H1 (cell line): ENCODE measurements around the gene NDUFS3. TPM values are rescaled to one million over a fixed set of nuclear protein-coding genes. Genes with fewer than 3 reads are reported as not detected.
"Not testable (repeated sequence)": the region's sequence is repeated elsewhere in the genome, so short reads cannot be mapped to it uniquely, and the experiment has no call there.

ENCODE experiments used
- CTCF ChIA-PET: fragments of 300-600 bp; sonication (Branson Sonifier 250); formaldehyde crosslinking; loops from one replicate; lab custom pipeline; 2021; ENCODE audit not compliant: partially characterized antibody; lab: Charles Lee
- POLR2A ChIA-PET: fragments of 300-600 bp; sonication (Branson Sonifier 250); formaldehyde crosslinking; loops from one replicate; lab custom pipeline; 2021; ENCODE audit warnings: inconsistent platforms; ENCODE audit not compliant: partially characterized antibody; lab: Charles Lee
- DNase-seq, 2 experiments: peaks; one replicate each; pipeline versions ENCODE4 v3.0.0 to v3.0.0-alpha.2; 2010 to 2022; ENCODE audit warnings: low spot score in 2 of 2, low read depth in 1 of 2, mixed read lengths in 1 of 2
- FAIRE-seq: peaks from 2 replicates; lab custom pipeline; 2011; peaks lifted over from hg19 to GRCh38; lab: Jason Lieb, UNC
- H2AFZ ChIP-seq: 2 replicates; pipeline ENCODE4 v1.8.1; 2012; ENCODE audit warnings: low read length, inconsistent platforms
- H2AK5ac ChIP-seq: 2 replicates; pipeline ENCODE4 v1.6.1; 2013; ENCODE audit warnings: low read depth, low read length
- H2BK120ac ChIP-seq: replicated peaks from 2 replicates; pipeline ENCODE3; 2013; ENCODE audit warnings: low read depth, low read length, inconsistent platforms
- H2BK12ac ChIP-seq: 2 replicates; pipeline ENCODE4 v1.6.1; 2013; ENCODE audit warnings: low read depth, low read length
- H2BK15ac ChIP-seq: 2 replicates; pipeline ENCODE4 v1.6.1; 2013; ENCODE audit warnings: low read length
- H2BK20ac ChIP-seq: 2 replicates; pipeline ENCODE4 v1.6.1; 2013; ENCODE audit warnings: low read length
- H2BK5ac ChIP-seq: 2 replicates; pipeline ENCODE4 v1.6.1; 2013; ENCODE audit warnings: low read depth, low read length
- H3K14ac ChIP-seq: 2 replicates; pipeline ENCODE4 v1.6.1; 2013; ENCODE audit warnings: inconsistent platforms; ENCODE audit not compliant: insufficient read length
- H3K18ac ChIP-seq: 2 replicates; pipeline ENCODE4 v1.6.1; 2013; ENCODE audit warnings: low read length; ENCODE audit errors: extremely low read depth
- H3K23ac ChIP-seq: 2 replicates; pipeline ENCODE4 v1.6.1; 2013; ENCODE audit warnings: inconsistent platforms; ENCODE audit not compliant: insufficient read length
- H3K23me2 ChIP-seq: 2 replicates; pipeline ENCODE4 v1.6.1; 2013; ENCODE audit warnings: low read depth, low read length
- H3K27ac ChIP-seq: 2 replicates; pipeline ENCODE4 v1.6.1; 2011; ENCODE audit warnings: low read depth, low read length, inconsistent platforms
- H3K27me3 ChIP-seq, 4 experiments: replicated peaks in 1 of 4; 1 replicate in 1 of 4; 2 replicates in 3 of 4; pipeline versions ENCODE4 v1.6.1 to v1.8.1; 2011 to 2013; ENCODE audit warnings: low read length in 3 of 4, mild to moderate bottlenecking in 3 of 4, inconsistent platforms in 2 of 4, mixed read lengths in 2 of 4, moderate library complexity in 1 of 4; ENCODE audit not compliant: control insufficient read depth in 3 of 4, insufficient read depth in 3 of 4; ENCODE audit errors: extremely low read depth in 1 of 4
- H3K36me3 ChIP-seq, 4 experiments: 2 replicates each; pipeline versions ENCODE4 v1.6.1 to v1.8.1; 2011 to 2013; ENCODE audit warnings: mild to moderate bottlenecking in 4 of 4, low read length in 3 of 4, moderate library complexity in 2 of 4, control low read depth in 1 of 4, inconsistent platforms in 1 of 4; ENCODE audit not compliant: insufficient read depth in 4 of 4, control insufficient read depth in 2 of 4
- H3K4ac ChIP-seq: replicated peaks from 2 replicates; pipeline ENCODE3; 2013; ENCODE audit warnings: low read length, low read depth, mixed read lengths, inconsistent platforms; ENCODE audit not compliant: insufficient read length
- H3K4me1 ChIP-seq, 4 experiments: replicated peaks in 1 of 4; 1 replicate in 1 of 4; 2 replicates in 3 of 4; pipeline versions ENCODE4 v1.6.1 to v1.8.1; 2011 to 2013; ENCODE audit warnings: low read length in 3 of 4, inconsistent platforms in 2 of 4, mixed read lengths in 1 of 4; ENCODE audit not compliant: insufficient read depth in 4 of 4, control insufficient read depth in 3 of 4
- H3K4me2 ChIP-seq, 2 experiments: 2 replicates each; pipeline versions ENCODE4 v1.6.1 to v1.8.1; 2011 to 2013; ENCODE audit warnings: low read depth in 2 of 2, low read length in 2 of 2, control low read depth in 1 of 2, inconsistent platforms in 1 of 2, mild to moderate bottlenecking in 1 of 2; ENCODE audit not compliant: insufficient read depth in 1 of 2
- H3K4me3 ChIP-seq, 4 experiments: fragments of 200-600, 300-600 bp in 1 of 4; sonication (generic), shearing (Covaris generic), sonication (Bioruptor Twin) in 1 of 4; 2 replicates each; pipeline versions ENCODE4 v1.5.1 to v1.8.1; 2011 to 2016; ENCODE audit warnings: low read length in 4 of 4, low read depth in 3 of 4, control low read depth in 2 of 4, inconsistent platforms in 2 of 4, mild to moderate bottlenecking in 2 of 4, mixed read lengths in 1 of 4, moderate library complexity in 1 of 4; ENCODE audit not compliant: insufficient read depth in 2 of 4; ENCODE audit errors: extremely low read depth in 1 of 4
- H3K56ac ChIP-seq: replicated peaks from 2 replicates; pipeline ENCODE3; 2013; ENCODE audit warnings: low read depth, mild to moderate bottlenecking, mixed read lengths, low read length, inconsistent platforms; ENCODE audit not compliant: insufficient read length
- H3K79me1 ChIP-seq: 2 replicates; pipeline ENCODE4 v1.6.1; 2013; ENCODE audit warnings: low read depth, low read length, control low read depth
- H3K79me2 ChIP-seq, 2 experiments: 2 replicates each; pipeline versions ENCODE4 v1.6.1 to v1.8.1; 2012 to 2013; ENCODE audit warnings: low read length in 2 of 2, mild to moderate bottlenecking in 2 of 2, inconsistent platforms in 1 of 2; ENCODE audit not compliant: insufficient read depth in 2 of 2, control insufficient read depth in 1 of 2
- H3K9ac ChIP-seq, 4 experiments: replicated peaks in 1 of 4; 1 replicate in 1 of 4; 2 replicates in 3 of 4; pipeline versions ENCODE4 v1.6.1 to v1.8.1; 2011 to 2013; ENCODE audit warnings: low read depth in 3 of 4, low read length in 3 of 4, control low read depth in 2 of 4, mild to moderate bottlenecking in 2 of 4, moderate library complexity in 2 of 4, inconsistent platforms in 1 of 4; ENCODE audit errors: extremely low read depth in 1 of 4
- H3K9me3 ChIP-seq, 2 experiments: 2 replicates each; pipeline versions ENCODE4 v1.6.1 to v1.8.1; 2012 to 2013; ENCODE audit warnings: mild to moderate bottlenecking in 2 of 2, moderate library complexity in 2 of 2, control low read depth in 1 of 2, inconsistent platforms in 1 of 2, low read depth in 1 of 2, low read length in 1 of 2, mixed read lengths in 1 of 2; ENCODE audit not compliant: insufficient read depth in 2 of 2
- H4K20me1 ChIP-seq, 2 experiments: replicated peaks in 1 of 2; 2 replicates each; pipeline versions ENCODE3 to v1.8.1; 2011 to 2013; ENCODE audit warnings: inconsistent platforms in 2 of 2, low read length in 2 of 2, mild to moderate bottlenecking in 1 of 2; ENCODE audit not compliant: insufficient read depth in 2 of 2, control insufficient read depth in 1 of 2
- H4K5ac ChIP-seq: 2 replicates; pipeline ENCODE4 v1.6.1; 2013; ENCODE audit warnings: low read length, low read depth, mixed read lengths, inconsistent platforms; ENCODE audit not compliant: insufficient read length
- H4K8ac ChIP-seq: 2 replicates; pipeline ENCODE4 v1.8.0; 2013; ENCODE audit warnings: mild to moderate bottlenecking, moderate library complexity, low read length, inconsistent platforms; ENCODE audit not compliant: insufficient read depth; ENCODE audit errors: extremely low read depth
- H4K91ac ChIP-seq: replicated peaks from 2 replicates; pipeline ENCODE3; 2013; ENCODE audit warnings: low read length, mixed read lengths, inconsistent platforms; ENCODE audit not compliant: insufficient read length
- EZH2 ChIP-seq: fragments of 200-600 bp; sonication (generic); IDR thresholded peaks from 2 replicates; pipeline ENCODE4 v1.7.1; 2012; ENCODE audit warnings: low read depth, mild to moderate bottlenecking, moderate library complexity, low read length, inconsistent platforms; ENCODE audit not compliant: severe bottlenecking
- WGBS, 2 experiments: shearing (Covaris generic) in 1 of 2; methylation state at CpG; one replicate each; pipeline versions ENCODE4 v1.1.6 to v1.1.7; 2013 to 2015; ENCODE audit warnings: low lambda C conversion rate in 2 of 2, mixed read lengths in 2 of 2, inconsistent platforms in 1 of 2, low coverage in 1 of 2, missing lambda C conversion rate in 1 of 2; ENCODE audit not compliant: insufficient replicate concordance in 2 of 2, insufficient coverage in 1 of 2, insufficient read length in 1 of 2; ENCODE audit errors: extremely low coverage in 1 of 2, missing lambda C conversion rate in 1 of 2; 5-methylcytosine and 5-hydroxymethylcytosine counted together
- polyA plus RNA-seq, 7 experiments: library from polyadenylated mRNA; depleted of rRNA in 3 of 7; stranded (reverse) in 5 of 7; unstranded in 2 of 7; fragments of >200 nt in 5 of 7; fragments of 200-250 nt in 2 of 7; gene quantifications; 1 replicate in 5 of 7; 2 replicates in 1 of 7; 4 replicates in 1 of 7; pipeline versions ENCODE4 v1.2.1 to v1.2.3, GENCODE V29; 2011 to 2013; ENCODE audit warnings: missing spikeins in 2 of 7, mixed read lengths in 2 of 7
- total RNA-seq: library from RNA; stranded (reverse); fragmentation: NEBNext Ultra II Directional; extraction: Animal tissue kit (Norgen Biotek cat#: 25700); gene quantifications from 2 replicates; pipeline ENCODE4 v1.2.1, GENCODE V29; 2021

The NDUFS3 gene
- total and polyA plus RNA-seq, 2 of the 8 experiments (the other 6 are each of a cell fraction or from before 2014, with no cell fraction given), result 135 to 241 TPM

DNA sequence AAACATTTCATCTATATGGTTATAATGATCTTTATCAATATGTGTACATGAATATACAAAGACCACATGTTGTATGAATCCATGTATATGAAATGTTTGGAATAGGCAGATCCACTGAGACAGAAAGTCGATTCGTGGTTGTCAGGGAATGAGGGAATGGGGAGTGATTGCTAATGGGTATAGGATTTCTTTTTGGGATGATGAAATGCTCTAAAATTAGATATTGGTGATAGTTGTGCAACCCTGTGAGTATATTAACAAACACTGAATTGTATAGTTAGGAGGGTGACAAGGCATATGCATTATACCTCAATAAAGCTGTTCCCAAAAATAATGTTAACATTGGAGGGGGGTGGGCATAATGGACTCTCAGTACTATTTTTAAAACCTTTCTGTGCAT lies 18.4 kb upstream of the NDUFS3 start (continued):
- TF ChIP-seq EZH2, result no peak
- TF ChIP-seq, all 59 proteins: peak for 0

DNA sequence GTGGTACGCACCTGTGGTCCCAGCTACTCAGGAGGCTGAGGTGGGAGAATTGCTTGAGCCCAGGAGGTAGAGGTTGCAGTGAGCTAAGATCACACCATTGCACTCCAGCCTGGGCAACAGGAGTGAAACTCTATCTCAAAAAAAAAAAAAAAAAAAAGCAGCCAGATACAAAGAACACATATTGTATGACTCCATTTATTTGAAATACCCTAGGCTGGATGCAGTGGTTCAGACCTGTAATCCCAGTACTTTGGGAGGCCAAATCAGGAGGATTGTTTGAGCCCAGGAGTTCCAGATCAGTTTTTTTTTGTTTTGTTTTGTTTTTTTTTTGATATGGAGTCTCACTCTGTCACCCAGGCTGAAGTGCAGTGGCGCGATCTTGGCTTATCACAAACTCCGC lies 16.5 kb upstream of the NDUFS3 start:
- not testable (repeated sequence) for H2BK12ac ChIP-seq, H3K23ac ChIP-seq, H4K91ac ChIP-seq, H4K8ac ChIP-seq, H3K79me1 ChIP-seq, H4K20me1 ChIP-seq, H3K4me3 ChIP-seq, H2AFZ ChIP-seq, H3K27me3 ChIP-seq, H3K23me2 ChIP-seq, FAIRE-seq, H2BK15ac ChIP-seq, H3K18ac ChIP-seq, H3K9ac ChIP-seq, H2BK5ac ChIP-seq, H3K79me2 ChIP-seq, H3K9me3 ChIP-seq, H2AK5ac ChIP-seq, H2BK120ac ChIP-seq, H3K27ac ChIP-seq, H3K4me1 ChIP-seq, H4K5ac ChIP-seq, H3K4me2 ChIP-seq, H3K14ac ChIP-seq, H3K36me3 ChIP-seq, DNase-seq, H3K56ac ChIP-seq, H3K4ac ChIP-seq, H2BK20ac ChIP-seq
- ChIA-PET POLR2A (interaction anchor here (0.6 to 0.7 kb wide), 2 partner anchors 11 to 25 kb away, joined by 3 read pairs; no protein-coding TSS in a partner anchor), CTCF (interaction anchor here (0.6 to 1.2 kb wide), 3 partner anchors 9 to 71 kb away, joined by 3 to 4 read pairs (median 4); partner anchors contain the start of genes CELF1, KBTBD4 and NDUFS3)
- WGBS, 2 experiments, result 95% methylated on average over 4 of the region's 4 CpGs; no CpG with 5 or more reads in 1 of the 2 experiments
